Bone marrow (tissue), 2 donors: Measurements from ENCODE around the gene SECISBP2.
A peak's percentile ranks its signal among the peaks of the same experiment; 100 is the strongest.
"Not testable (repeated sequence)": the region's sequence is repeated elsewhere in the genome, so short reads cannot be mapped to it uniquely, and the experiment has no call there.

Source experiments
- DNase-seq, 2 donors: peaks; one replicate each; lab custom pipeline; 2025; lab: John Stamatoyannopoulos, UW

Gene SECISBP2

GRCh38 chr9:89309608-89310474 is 8.5 kb upstream of the SECISBP2 start:
- no peak for DNase-seq

GRCh38 chr9:89310475-89311345 is 7.6 kb upstream of the SECISBP2 start, which contains the start of gene CKS2:
Gene CKS2 (plus strand): TSS chr9:89311195. CDS start chr9:89311293, 98 bp downstream.
- peak; percentile 95 to 100 for DNase-seq

GRCh38 chr9:89311346-89312221 is 6.7 kb upstream of the SECISBP2 start:
- DNase-seq = no peak

- no peak for DNase-seq
Measured at GRCh38 chr9:89312222-89312571, 6.1 kb upstream of the SECISBP2 start.

- DNase-seq = no peak
Measured at GRCh38 chr9:89313842-89314241, 4.5 kb upstream of the SECISBP2 start.

GRCh38 chr9:89314955-89315354 is 3.3 kb upstream of the SECISBP2 start:
- no peak for DNase-seq

GRCh38 chr9:89315482-89315881 is 2.8 kb upstream of the SECISBP2 start:
- no peak for DNase-seq

- no peak for DNase-seq
Measured at GRCh38 chr9:89317282-89317681, 1.0 kb upstream of the SECISBP2 start.

GRCh38 chr9:89319015-89319905 is 960 bp downstream of the SECISBP2 start:
- DNase-seq = no peak

GRCh38 chr9:89323390-89323789 is 5.1 kb downstream of the SECISBP2 start:
- DNase-seq = no peak

- no peak for DNase-seq
Measured at GRCh38 chr9:89325733-89326132, 7.4 kb downstream of the SECISBP2 start.

GRCh38 chr9:89328064-89328463 is 9.8 kb downstream of the SECISBP2 start:
- no peak for DNase-seq

GRCh38 chr9:89329917-89330316 is 11.6 kb downstream of the SECISBP2 start:
- DNase-seq = no peak

GRCh38 chr9:89330513-89330912 is 12.2 kb downstream of the SECISBP2 start:
- DNase-seq = no peak

GRCh38 chr9:89339807-89340206 is 21.5 kb downstream of the SECISBP2 start:
- DNase-seq = no peak

- no peak for DNase-seq
Measured at GRCh38 chr9:89340332-89340731, 22.0 kb downstream of the SECISBP2 start.

GRCh38 chr9:89342213-89342612 is 23.9 kb downstream of the SECISBP2 start:
- DNase-seq = no peak

- DNase-seq = no peak
Measured at GRCh38 chr9:89342948-89343347, 24.6 kb downstream of the SECISBP2 start.

- DNase-seq = not testable (repeated sequence)
Measured at GRCh38 chr9:89343812-89344211, 25.5 kb downstream of the SECISBP2 start.

GRCh38 chr9:89345476-89345875 is 27.2 kb downstream of the SECISBP2 start:
- DNase-seq = no peak

GRCh38 chr9:89346696-89347095 is 28.4 kb downstream of the SECISBP2 start:
- DNase-seq = no peak
